Loucy (cell line): ENCODE measurements around the gene SDF2L1.
"Not testable (repeated sequence)": the region's sequence is repeated elsewhere in the genome, so short reads cannot be mapped to it uniquely, and the experiment has no call there.

Experiments used
- H2AFZ ChIP-seq: fragments of 200-600 bp; sonication (generic); 2 replicates; pipeline ENCODE4 v1.6.0; 2016; ENCODE audit warnings: antibody characterized with exemption, mild to moderate bottlenecking, low read length, moderate library complexity
- H3F3A ChIP-seq: fragments of 200-600 bp; 2 replicates; pipeline ENCODE4 v1.6.0; 2016; ENCODE audit warnings: antibody characterized with exemption, low read depth, mild to moderate bottlenecking
- H3K27me3 ChIP-seq: fragments of 200-600 bp; sonication (generic); 2 replicates; pipeline ENCODE4 v1.6.1; 2014; ENCODE audit warnings: low read length, mild to moderate bottlenecking; ENCODE audit not compliant: insufficient read depth, poor library complexity, severe bottlenecking
- H3K36me3 ChIP-seq: fragments of 200-600 bp; sonication (generic); 2 replicates; pipeline ENCODE4 v1.6.1; 2016; ENCODE audit warnings: low read length; ENCODE audit not compliant: insufficient read depth
- H3K4me1 ChIP-seq: fragments of 200-600 bp; sonication (generic); 2 replicates; pipeline ENCODE4 v1.5.1; 2014; ENCODE audit warnings: low read length, mild to moderate bottlenecking; ENCODE audit not compliant: insufficient read depth, poor library complexity, severe bottlenecking
- H3K4me2 ChIP-seq: fragments of 200-600 bp; sonication (generic); 2 replicates; pipeline ENCODE4 v1.6.0; 2014; ENCODE audit warnings: antibody characterized with exemption, low read length, low read depth, mild to moderate bottlenecking; ENCODE audit not compliant: poor library complexity, severe bottlenecking
- H3K4me3 ChIP-seq: fragments of 200-600 bp; sonication (generic); 2 replicates; pipeline ENCODE4 v1.5.1; 2014; ENCODE audit warnings: low read length, mild to moderate bottlenecking, mixed read lengths; ENCODE audit not compliant: poor library complexity, severe bottlenecking
- H3K79me2 ChIP-seq: fragments of 200-600 bp; sonication (generic); 2 replicates; pipeline ENCODE4 v1.6.1; 2014; ENCODE audit warnings: low read length; ENCODE audit not compliant: insufficient read depth
- H3K9ac ChIP-seq: fragments of 200-600 bp; sonication (generic); 2 replicates; pipeline ENCODE4 v1.6.0; 2014; ENCODE audit warnings: mild to moderate bottlenecking, low read depth, low read length, moderate library complexity; ENCODE audit not compliant: poor library complexity, severe bottlenecking
- H3K9me2 ChIP-seq: fragments of 200-600 bp; sonication (generic); replicated peaks from 2 replicates; pipeline ENCODE4 v1.6.1; 2016; ENCODE audit warnings: low read depth, low read length, mixed read lengths
- H3K9me3 ChIP-seq: fragments of 200-600 bp; sonication (generic); 2 replicates; pipeline ENCODE4 v1.6.1; 2014; ENCODE audit warnings: mild to moderate bottlenecking, antibody characterized with exemption, low read length, low read depth; ENCODE audit not compliant: insufficient read depth
- H4K20me1 ChIP-seq: fragments of 200-600 bp; sonication (generic); 2 replicates; pipeline ENCODE4 v1.6.0; 2014; ENCODE audit warnings: antibody characterized with exemption, low read length, mild to moderate bottlenecking; ENCODE audit not compliant: insufficient read depth, poor library complexity, severe bottlenecking
- EZH2phosphoT487 ChIP-seq: fragments of 200-600 bp; IDR thresholded peaks from 2 replicates; pipeline ENCODE4 v1.6.1; 2018; ENCODE audit warnings: antibody characterized with exemption, mild to moderate bottlenecking, moderate library complexity, borderline replicate concordance
- TF ChIP-seq, protein P1 (sequence below): fragments of 200-600 bp; sonication (generic); conservative IDR thresholded peaks from 2 replicates; pipeline ENCODE4 v1.5.1; 2014; ENCODE audit warnings: mild to moderate bottlenecking, antibody characterized with exemption, low read length

Gene SDF2L1

DNA sequence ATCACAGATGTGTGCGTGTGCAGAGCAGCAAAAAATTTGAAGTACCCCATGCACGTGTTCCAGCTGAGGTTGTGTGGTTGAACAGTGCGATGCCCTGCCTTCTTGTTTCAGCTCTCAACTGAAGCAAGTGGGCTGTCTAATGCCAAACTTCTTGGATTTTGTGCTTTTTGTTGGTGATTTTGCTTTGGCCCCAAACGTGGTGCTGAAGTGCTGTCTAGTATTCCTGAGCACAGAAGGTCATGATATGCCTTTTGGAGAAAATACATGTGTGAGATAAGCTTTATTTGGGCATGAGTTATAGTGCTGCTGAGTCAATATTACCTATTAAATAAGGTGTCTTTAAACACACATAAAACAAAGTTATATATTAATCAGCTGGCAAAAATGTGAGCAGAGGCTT, 26.4 kb upstream of the SDF2L1 start:
- no peak for TF ChIP-seq EZH2phosphoT487
- TF ChIP-seq, protein P1, sequence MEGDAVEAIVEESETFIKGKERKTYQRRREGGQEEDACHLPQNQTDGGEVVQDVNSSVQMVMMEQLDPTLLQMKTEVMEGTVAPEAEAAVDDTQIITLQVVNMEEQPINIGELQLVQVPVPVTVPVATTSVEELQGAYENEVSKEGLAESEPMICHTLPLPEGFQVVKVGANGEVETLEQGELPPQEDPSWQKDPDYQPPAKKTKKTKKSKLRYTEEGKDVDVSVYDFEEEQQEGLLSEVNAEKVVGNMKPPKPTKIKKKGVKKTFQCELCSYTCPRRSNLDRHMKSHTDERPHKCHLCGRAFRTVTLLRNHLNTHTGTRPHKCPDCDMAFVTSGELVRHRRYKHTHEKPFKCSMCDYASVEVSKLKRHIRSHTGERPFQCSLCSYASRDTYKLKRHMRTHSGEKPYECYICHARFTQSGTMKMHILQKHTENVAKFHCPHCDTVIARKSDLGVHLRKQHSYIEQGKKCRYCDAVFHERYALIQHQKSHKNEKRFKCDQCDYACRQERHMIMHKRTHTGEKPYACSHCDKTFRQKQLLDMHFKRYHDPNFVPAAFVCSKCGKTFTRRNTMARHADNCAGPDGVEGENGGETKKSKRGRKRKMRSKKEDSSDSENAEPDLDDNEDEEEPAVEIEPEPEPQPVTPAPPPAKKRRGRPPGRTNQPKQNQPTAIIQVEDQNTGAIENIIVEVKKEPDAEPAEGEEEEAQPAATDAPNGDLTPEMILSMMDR, result no peak
- H3K27me3 ChIP-seq, result no peaks in the 10 kb centered on the region
- no peaks in the 10 kb centered on the region for H3F3A ChIP-seq
- H3K4me3 ChIP-seq, result no peak overlapping the region
- no peaks in the 10 kb centered on the region for H3K9me3 ChIP-seq
- H3K4me1 ChIP-seq, result no peaks in the 10 kb centered on the region
- H3K9me2 ChIP-seq, result no peaks in the 10 kb centered on the region
- H4K20me1 ChIP-seq, result peaks cover 61% of the 10 kb centered on the region
- peaks cover 89% of the 10 kb centered on the region for H3K79me2 ChIP-seq
- no peak overlapping the region for H3K9ac ChIP-seq
- no peak overlapping the region for H3K4me2 ChIP-seq
- H2AFZ ChIP-seq, result no peak overlapping the region
- H3K36me3 ChIP-seq, result peaks cover 72% of the 10 kb centered on the region

DNA sequence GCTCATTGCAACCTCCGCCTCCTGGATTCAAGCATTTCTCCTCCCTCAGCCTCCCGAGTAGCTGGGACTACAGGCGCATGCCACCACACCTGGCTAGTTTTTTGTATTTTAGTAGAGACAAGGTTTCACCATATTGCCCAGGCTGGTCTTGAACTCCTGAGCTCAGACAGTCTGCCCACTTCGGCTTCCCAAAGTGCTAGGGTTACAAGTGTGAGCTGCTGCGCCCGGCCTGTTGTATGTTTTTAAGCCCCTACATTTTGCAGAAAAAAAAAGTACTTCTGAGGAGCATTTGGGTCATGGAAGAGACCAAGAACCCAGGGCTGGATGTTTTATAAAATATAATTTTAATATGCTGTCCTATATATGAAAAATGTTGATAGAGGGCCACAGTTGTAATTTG, 24.8 kb upstream of the SDF2L1 start:
- not testable (repeated sequence) for H3K9ac ChIP-seq
- peaks cover 85% of the 10 kb centered on the region for H3K79me2 ChIP-seq

DNA sequence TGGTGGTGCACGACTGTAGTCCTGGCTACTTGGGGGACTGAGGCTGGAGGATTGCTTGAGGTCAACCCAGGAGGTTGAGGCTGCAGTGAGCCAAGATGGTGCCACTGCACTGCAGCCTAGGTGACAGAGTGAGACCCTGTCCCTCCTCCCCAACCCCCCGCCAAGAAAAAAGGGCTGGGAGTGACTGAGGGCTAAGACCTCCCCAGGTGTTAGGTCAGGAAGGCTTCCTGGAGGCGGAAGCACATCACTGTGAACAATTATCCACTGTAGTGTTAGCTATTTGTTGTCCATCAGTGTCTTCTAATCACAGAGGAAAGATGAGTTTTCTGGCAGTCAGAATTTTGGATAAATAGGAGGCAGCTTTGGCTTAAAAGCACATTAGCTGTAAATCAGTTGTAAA, 21.1 kb upstream of the SDF2L1 start:
- H3K9me2 ChIP-seq, result no peaks in the 10 kb centered on the region
- TF ChIP-seq, protein P1, result no peak
- TF ChIP-seq EZH2phosphoT487, result no peak
- no peaks in the 10 kb centered on the region for H3K9me3 ChIP-seq
- no peak overlapping the region for H3K9ac ChIP-seq
- H3K4me1 ChIP-seq, result no peaks in the 10 kb centered on the region
- H3K4me2 ChIP-seq, result no peak overlapping the region
- no peak overlapping the region for H3K4me3 ChIP-seq
- no peak overlapping the region for H2AFZ ChIP-seq
- peaks cover 5% of the 10 kb centered on the region; the same call in 1 of the 2 replicates for H3F3A ChIP-seq
- H4K20me1 ChIP-seq, result peaks cover 67% of the 10 kb centered on the region
- H3K79me2 ChIP-seq, result peaks cover 79% of the 10 kb centered on the region
- H3K36me3 ChIP-seq, result peaks cover 64% of the 10 kb centered on the region; the same call in 1 of the 2 replicates
- H3K27me3 ChIP-seq, result no peaks in the 10 kb centered on the region

More for the DNA sequence above, 24.8 kb upstream of the SDF2L1 start:
- H3K9me3 ChIP-seq, H3F3A ChIP-seq, H3K9me2 ChIP-seq, H3K4me2 ChIP-seq, H3K4me3 ChIP-seq, H2AFZ ChIP-seq, H3K4me1 ChIP-seq, H3K27me3 ChIP-seq: not testable (repeated sequence)
- Histone ChIP-seq H4K20me1 (peaks cover 56% of the 10 kb centered on the region), H3K36me3 (peaks cover 72% of the 10 kb centered on the region)
